Mucosa of descending colon (tissue), 3 donors: ENCODE measurements around the gene VPS16. TPM values are rescaled to one million over a fixed set of nuclear protein-coding genes. Genes with fewer than 3 reads are reported as not detected.
A peak's percentile ranks its signal among the peaks of the same experiment; 100 is the strongest.

Source experiments
- ATAC-seq: fragments of 200-7000 bp; cut with Tn5 transposase; one replicate; pipeline ENCODE4 v1.9.1; 2020; ENCODE audit warnings: mild to moderate bottlenecking, moderate library complexity
- DNase-seq, 3 donors: peaks; one replicate each; pipeline ENCODE4 v3.0.0-alpha.2; 2020
- H3K36me3 ChIP-seq: fragments of 200-600 bp; one replicate; pipeline ENCODE4 v1.8.0; 2021; ENCODE audit warnings: low read depth, mild to moderate bottlenecking
- H3K4me1 ChIP-seq: fragments of 200-600 bp; one replicate; pipeline ENCODE4 v1.8.0; 2021; ENCODE audit warnings: low read depth, mild to moderate bottlenecking
- H3K4me3 ChIP-seq: fragments of 200-600 bp; one replicate; pipeline ENCODE4 v1.8.0; 2021; ENCODE audit warnings: mild to moderate bottlenecking
- H3K9me3 ChIP-seq: fragments of 200-600 bp; one replicate; pipeline ENCODE4 v1.8.0; 2021; ENCODE audit warnings: mild to moderate bottlenecking
- intact Hi-C, 2 donors: fragments of 100-400 bp; cut with DNase I in 1 of 2; cut with micrococcal nuclease in 1 of 2; formaldehyde crosslinking; loops; one replicate each; pipeline versions ENCODE4 v1.11.0 to v1.11.1; 2022; cut with DNase I, micrococcal nuclease
- total RNA-seq, 3 donors: library from RNA; stranded (reverse); fragmentation: NEBNext Ultra II Directional in 2 of 3; extraction: Animal tissue kit (Norgen Biotek cat#: 25700) in 2 of 3; gene quantifications; one replicate each; pipeline versions ENCODE4 v1.2.1 to v1.2.4, GENCODE V29; 2021 to 2023
- TF ChIP-seq, protein P1 (sequence below): fragments of 200-600 bp; IDR thresholded peaks from one replicate; pipeline ENCODE4 v1.8.0; 2022; ENCODE audit warnings: antibody characterized with exemption, mild to moderate bottlenecking
- donor health status: DM: no; HTN: no; CAD: no; lungs with moderate emphysema.
- donor health status: DM: no; HTN: no; CAD: no.
- donor health status: DM: no; HTN: yes; CAD: no.

The VPS16 gene
- total RNA-seq, 3 donors from 2014 or later: 36.9 to 52.0 (median 38.5) TPM

DNA sequence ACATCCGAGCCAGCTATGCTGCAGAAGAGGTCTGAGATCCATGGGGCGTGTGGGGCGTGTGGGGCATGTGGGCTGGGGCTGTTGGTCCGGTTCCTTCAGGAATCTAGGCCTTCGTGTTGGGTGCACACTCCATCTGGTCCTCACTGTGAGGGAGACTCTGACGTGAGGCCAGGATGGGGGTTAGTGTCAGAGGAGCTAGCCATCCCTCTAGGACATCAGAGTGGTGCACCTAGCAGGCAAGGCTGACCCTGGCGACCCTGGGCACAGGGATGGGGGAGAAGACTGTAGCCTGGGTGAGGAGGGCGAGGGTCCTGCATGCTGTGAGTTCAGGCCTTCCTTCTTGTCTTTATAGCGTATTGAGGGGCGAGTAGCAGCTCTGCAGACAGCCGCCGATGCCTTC is 24.1 kb downstream of the VPS16 start:
- no peak for DNase-seq
- Histone ChIP-seq H3K4me1 (no peaks in the 10 kb centered on the region), H3K4me3 (no peak overlapping the region), H3K36me3 (no peaks in the 10 kb centered on the region), H3K9me3 (no peaks in the 10 kb centered on the region)
- TF ChIP-seq, protein P1, sequence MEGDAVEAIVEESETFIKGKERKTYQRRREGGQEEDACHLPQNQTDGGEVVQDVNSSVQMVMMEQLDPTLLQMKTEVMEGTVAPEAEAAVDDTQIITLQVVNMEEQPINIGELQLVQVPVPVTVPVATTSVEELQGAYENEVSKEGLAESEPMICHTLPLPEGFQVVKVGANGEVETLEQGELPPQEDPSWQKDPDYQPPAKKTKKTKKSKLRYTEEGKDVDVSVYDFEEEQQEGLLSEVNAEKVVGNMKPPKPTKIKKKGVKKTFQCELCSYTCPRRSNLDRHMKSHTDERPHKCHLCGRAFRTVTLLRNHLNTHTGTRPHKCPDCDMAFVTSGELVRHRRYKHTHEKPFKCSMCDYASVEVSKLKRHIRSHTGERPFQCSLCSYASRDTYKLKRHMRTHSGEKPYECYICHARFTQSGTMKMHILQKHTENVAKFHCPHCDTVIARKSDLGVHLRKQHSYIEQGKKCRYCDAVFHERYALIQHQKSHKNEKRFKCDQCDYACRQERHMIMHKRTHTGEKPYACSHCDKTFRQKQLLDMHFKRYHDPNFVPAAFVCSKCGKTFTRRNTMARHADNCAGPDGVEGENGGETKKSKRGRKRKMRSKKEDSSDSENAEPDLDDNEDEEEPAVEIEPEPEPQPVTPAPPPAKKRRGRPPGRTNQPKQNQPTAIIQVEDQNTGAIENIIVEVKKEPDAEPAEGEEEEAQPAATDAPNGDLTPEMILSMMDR: no peak
- no peak for ATAC-seq
- intact Hi-C loops: no loop called here

DNA sequence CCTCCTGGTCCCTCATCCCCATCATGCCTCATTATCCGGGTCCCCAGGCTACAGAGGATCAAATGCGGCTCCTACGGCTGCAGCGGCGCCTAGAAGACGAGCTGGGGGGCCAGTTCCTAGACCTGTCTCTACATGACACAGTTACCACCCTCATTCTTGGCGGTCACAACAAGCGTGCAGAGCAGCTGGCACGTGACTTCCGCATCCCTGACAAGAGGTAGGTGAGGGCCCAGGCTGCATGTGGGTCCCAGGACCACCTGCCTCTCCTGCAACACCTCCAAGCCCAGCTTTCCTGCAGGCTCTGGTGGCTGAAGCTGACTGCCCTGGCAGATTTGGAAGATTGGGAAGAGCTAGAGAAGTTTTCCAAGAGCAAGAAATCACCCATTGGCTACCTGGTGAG is 24.6 kb downstream of the VPS16 start:
- no peaks in the 10 kb centered on the region for H3K4me1 ChIP-seq
- intact Hi-C loops: no loop called here
- TF ChIP-seq, protein P1: no peak
- H3K36me3 ChIP-seq: no peaks in the 10 kb centered on the region
- no peak for ATAC-seq
- DNase-seq: no peak
- no peak overlapping the region for H3K4me3 ChIP-seq
- H3K9me3 ChIP-seq: no peaks in the 10 kb centered on the region

DNA sequence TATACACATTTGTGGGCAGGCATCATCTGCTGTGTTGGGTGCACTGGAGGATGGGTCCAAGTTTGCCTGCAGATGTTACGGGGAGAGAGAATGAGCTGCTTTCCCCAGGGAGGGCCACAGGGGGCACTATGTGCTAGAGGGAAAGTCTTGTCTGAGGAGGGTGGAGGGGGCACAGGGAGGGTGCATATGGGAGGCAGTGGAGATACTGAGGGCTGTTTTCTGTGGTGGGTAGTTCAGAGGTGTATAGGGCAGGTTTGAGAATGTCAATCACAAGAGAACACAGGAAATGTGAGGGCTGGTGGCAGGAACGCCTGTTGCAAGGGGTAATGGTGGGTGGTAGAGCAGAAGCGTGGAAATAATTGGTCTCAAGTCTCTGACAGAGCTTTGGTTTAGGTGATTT is 25.1 kb downstream of the VPS16 start:
- TF ChIP-seq, protein P1: no peak
- DNase-seq (no peak), ATAC-seq (peak; percentile 24)
- no peaks in the 10 kb centered on the region for H3K4me1 ChIP-seq
- intact Hi-C loops: no loop called here
- H3K36me3 ChIP-seq: no peaks in the 10 kb centered on the region
- no peak overlapping the region for H3K4me3 ChIP-seq
- H3K9me3 ChIP-seq: no peaks in the 10 kb centered on the region

DNA sequence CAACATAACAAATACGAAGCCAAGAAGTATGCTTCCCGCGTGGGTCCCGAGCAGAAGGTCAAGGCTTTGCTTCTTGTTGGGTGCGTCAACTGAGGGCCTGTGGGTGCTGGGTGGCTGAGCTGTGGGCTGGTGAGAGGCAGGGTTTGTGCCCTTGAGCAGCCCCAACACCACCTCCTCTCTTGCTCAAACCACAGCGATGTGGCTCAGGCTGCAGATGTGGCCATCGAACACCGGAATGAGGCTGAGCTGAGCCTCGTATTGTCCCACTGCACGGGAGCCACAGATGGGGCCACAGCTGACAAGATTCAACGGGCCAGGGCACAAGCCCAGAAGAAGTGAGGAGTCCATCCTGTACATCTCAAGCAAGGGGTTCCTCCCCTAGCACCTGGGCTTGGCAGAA is 25.7 kb downstream of the VPS16 start:
- no peaks in the 10 kb centered on the region for H3K36me3 ChIP-seq
- DNase-seq (no peak), ATAC-seq (no peak)
- TF ChIP-seq, protein P1: no peak
- peaks cover 2% of the 10 kb centered on the region for H3K4me1 ChIP-seq
- H3K9me3 ChIP-seq: no peaks in the 10 kb centered on the region
- H3K4me3 ChIP-seq: no peak overlapping the region
- intact Hi-C loops: no loop called here

DNA sequence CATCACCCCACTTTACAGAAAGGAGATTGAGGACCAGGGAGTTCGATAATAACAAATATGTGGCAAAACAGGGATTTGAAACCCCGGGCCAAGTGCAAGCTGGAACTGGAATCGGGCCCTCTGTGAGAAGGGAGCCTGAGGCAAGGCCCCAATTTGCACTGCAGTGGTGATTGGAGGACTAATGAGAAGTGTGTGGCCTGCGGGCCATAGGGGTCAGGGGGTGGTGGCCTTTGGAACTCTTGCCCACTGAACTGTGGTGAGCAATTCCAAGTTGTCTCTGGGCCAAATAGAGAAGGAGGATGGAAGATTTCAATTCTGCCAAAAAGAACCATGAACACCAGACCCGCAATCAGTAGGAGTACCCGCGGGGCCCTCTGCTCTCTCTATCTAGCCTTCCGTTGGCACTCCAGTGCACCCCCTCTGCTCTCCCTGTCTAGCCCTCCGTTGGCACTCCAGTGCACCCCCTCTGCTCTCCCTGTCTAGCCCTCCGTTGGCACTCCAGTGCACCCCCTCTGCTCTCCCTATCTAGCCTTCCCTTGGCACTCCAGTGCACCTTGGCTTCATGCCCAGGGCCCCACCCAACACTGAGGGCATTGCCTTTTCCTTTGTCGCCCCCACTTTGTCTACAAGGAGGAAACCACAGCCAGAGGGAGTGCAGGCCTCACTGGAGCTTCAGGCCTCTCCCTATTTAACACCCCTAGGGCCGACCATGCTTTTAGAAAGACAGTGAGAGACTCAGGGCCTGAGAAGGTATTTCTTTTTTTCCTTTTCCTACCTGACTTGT is 26.7 kb downstream of the VPS16 start:
- Histone ChIP-seq H3K36me3 (no peaks in the 10 kb centered on the region), H3K9me3 (no peaks in the 10 kb centered on the region), H3K4me3 (no peak overlapping the region), H3K4me1 (peaks cover 5% of the 10 kb centered on the region)
- intact Hi-C loops: no loop called here
- ATAC-seq: peak; percentile 6
- TF ChIP-seq, protein P1: no peak
- peak in 2 of 3 donors; percentile 34 to 59 for DNase-seq
